Measurements from ENCODE around the gene CHST4.

DNA sequence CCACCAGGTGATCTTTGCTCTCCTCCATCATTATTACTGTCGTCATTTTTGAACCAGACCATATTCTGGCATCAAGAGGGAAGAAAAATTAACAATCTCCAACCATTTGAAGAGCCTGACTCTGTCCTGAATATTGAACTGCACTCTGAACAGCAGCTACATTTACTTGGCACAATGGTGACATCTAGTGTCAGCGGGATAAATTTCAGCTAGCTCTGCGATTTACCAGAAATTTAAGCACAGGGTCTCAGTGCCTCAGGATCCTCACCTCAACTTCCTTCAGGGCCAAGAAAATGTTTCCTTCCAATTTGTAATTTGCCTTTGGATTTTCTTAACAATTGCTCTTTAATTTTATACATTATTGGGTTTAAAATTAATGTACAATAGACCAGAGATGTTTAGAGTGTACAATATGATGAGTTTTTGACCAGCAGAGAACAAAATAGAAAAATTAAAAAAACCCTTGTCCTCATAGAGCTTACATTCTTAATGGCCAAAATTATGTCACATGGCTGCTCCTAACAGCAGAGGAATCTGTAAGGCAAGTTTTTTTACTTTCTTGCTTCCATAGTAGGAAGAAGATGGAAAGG, 26.4 kb upstream of the CHST4 start:
- TF ChIP-seq CTCF (IDR thresholded peaks at IDR 0.05) (peak; percentile 51 to 81 (median 78)), POLR2A (IDR thresholded peaks at IDR 0.05) (no peak)
